Right renal pelvis (tissue), 4 donors: ENCODE results near the gene TAGLN3. TPM values are rescaled to one million over a fixed set of nuclear protein-coding genes. Genes with fewer than 3 reads are reported as not detected.

Experiments
- DNase-seq, 4 donors: peaks; one replicate each; pipeline ENCODE4 v3.0.0-alpha.2; 2013; ENCODE audit warnings: low read depth in 4 of 4, low spot score in 3 of 4, missing footprints in 1 of 4
- polyA plus RNA-seq, 4 donors: library from polyadenylated mRNA; unstranded; fragments of 120-200 nt; gene quantifications; one replicate each; pipeline ENCODE4 v1.2.1, GENCODE V29; 2013; ENCODE audit not compliant: insufficient read length in 4 of 4

TAGLN3 gene
- polyA plus RNA-seq, 4 donors: 1.8 to 2.5 (median 2.0) TPM

DNA sequence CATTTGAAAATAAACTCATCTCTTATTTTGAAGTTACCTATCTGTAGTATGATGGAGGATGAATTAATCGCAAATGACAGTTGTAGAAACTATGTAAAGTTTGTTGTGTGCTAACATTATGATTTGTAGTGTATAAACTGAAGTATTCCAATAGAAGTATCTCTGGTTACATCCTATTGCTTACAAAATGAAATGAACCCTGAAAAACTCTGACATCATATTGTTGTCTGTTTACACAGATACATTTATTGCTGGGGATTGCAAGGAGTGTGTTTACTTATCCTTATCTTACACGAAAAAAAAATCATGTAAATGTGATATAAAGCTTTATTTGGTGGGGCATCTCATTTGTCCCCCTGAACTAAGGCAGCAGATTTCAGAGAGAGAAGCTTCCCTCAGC, 22.5 kb upstream of the TAGLN3 start:
- DNase-seq: no peak

DNA sequence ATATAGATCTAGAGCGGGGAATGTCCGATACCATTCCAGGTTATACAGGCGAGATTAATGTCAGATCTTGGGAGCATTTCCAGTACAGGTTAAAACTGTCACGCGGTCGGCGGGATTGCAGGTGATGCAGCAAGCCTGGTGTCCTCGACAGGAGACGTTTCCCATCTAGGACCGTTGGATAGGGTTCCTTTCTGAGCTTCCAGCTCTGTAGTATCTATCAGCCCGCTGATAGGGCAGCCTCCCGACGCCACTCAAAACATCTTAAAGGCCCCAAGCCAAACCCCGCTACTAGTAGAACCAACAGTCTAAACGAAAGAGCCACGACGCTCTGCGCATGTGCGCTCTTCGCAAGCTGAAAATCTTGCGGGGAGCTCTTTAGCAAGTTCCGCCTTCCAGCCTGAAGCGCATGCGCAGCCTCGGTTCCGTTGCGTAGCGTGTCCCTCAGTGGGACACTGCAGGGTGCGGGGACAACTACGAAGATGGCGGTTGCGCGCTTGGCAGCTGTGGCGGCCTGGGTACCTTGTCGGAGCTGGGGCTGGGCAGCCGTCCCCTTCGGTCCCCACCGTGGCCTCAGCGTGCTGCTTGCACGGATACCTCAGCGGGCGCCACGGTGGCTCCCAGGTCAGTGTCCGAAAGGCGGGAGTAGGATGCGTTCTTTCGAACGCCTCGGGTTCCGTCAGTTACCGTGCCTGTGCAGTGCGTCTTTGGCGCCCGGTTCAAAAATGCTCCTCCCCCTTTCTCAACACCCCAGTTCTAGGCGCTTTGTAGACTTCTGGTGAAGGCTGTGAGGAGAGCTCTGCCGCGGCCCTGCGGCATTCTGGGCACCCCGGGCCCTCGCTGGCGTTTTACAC, 19.9 kb upstream of the TAGLN3 start, which contains the start of gene ABHD10:
Gene ABHD10 (plus strand): TSS at position 444 of the 851 bp plus-strand sequence. CDS start 36 bp downstream, at position 480.
- peak; percentile 96 to 99 (median 98) for DNase-seq

DNA sequence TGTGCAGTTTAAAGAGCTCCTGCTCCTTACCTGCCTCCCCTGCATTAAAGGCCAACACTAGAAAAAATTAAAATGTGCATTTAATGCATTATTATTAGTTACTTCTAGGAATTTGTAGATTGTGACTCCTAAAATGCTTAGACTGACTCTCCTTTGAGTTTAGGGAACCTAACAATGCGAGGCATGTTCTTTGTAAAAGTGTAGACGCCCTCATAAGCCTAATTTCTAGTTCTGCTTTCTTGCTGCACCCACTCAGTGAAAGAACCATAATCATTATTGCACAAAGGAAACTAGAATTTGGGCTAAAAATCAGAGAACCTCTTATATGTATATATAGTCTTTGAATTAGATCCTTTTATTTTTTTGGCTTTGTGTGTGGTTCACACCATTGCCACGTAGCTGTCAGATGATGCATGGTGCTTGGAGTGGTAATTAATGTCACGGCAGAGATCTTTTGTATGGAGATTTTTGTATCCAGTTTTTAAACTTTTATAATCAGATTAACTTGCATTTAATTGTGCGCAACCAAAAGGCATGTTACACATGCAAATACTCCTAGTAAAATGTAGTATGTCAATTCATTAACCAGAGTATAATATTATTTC, 19.2 kb upstream of the TAGLN3 start:
- DNase-seq: no peak

DNA sequence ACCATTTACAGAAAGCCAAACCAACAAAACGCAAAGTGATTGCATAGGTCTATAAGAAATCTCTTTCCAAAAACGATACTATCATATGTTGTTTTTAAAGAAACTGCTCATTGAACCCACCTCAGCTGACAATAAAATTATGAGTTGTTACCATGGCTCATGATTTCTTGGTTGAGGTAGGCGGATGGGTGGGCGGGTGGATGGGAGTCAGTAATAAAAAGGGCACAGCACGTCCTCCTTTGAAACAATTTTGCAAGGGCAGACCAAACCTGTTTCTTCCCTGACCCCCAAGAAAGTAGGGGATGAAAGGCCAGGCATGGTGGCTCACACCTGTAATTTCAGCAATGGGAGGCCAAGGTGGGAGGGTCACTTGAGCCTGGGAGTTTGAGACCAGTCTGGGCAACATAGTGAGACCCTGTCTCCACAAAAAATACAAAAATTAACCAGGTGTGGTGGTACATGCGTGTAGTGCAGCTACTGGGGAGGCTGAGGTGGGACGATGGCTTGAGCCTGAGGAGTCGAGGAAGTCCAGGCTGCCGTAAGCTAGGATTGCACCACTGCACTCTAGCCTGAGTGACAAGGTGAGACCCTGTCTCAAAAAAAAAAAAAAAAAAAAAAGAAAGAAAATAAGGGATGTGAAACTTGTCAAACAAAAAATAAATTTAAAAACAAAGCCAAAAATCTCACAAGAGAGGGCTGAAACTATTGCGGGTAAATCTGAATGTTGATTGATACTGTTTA, 17.8 kb upstream of the TAGLN3 start:
- no peak for DNase-seq

DNA sequence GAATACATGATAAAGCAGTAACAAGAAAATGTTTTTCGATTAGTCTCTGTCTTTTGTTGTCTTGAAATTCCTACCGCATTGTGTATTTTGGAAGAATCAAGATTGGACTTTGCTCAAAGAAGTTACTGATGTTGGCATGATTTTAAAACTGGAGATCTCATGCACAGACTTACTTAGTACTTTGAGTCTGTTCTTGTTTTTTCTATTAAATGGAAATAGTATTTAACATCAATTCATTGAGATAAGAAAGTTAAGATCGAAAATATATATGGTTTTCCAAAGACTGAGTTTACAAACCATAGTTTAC, 17.3 kb upstream of the TAGLN3 start:
- no peak for DNase-seq

DNA sequence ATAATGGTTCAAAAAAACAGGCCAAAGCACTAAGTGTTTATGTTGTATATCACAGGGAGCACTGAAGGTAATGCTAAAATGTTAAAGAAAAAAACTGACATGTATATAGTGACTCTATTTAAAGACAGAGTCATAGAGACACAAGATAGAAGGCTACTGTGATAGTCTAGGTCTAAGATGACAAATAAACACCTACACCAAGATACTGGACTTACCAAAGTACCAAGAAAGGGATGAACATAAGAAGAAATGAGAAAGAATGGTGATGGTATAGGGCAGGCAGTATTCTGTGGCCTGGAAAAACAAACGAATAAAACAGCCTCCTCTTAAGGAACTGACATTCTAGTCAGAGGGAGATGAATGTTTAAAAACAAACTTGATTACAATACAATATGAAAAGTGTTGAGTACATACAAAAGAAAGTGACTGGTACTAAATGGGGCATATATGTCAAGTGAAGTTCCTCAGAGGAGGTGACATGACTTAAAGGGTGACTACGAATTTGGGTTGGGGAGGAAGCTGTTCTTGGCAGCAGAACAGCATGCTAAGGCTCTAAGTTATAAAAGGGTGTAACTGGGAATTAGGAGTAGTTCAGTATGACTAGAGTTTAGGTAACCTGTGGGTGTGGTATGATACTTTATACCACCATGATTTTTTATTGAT, 14.0 kb upstream of the TAGLN3 start:
- no peak for DNase-seq

DNA sequence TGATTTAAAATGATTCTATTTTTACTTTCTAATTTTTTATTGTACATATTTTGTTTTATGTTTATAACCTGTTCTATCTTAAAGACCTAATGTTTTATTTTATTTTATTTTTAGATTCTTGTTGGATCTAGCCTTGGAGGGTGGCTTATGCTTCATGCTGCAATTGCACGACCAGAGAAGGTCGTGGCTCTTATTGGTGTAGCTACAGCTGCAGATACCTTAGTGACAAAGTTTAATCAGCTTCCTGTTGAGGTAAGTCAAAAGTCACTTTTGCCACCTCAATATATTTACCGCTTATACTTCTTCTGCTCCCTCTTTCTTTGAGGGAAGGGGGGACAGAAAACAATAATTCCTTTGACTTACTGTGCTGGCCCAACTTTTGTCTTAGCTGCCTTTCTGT, 11.9 kb upstream of the TAGLN3 start:
- no peak for DNase-seq

DNA sequence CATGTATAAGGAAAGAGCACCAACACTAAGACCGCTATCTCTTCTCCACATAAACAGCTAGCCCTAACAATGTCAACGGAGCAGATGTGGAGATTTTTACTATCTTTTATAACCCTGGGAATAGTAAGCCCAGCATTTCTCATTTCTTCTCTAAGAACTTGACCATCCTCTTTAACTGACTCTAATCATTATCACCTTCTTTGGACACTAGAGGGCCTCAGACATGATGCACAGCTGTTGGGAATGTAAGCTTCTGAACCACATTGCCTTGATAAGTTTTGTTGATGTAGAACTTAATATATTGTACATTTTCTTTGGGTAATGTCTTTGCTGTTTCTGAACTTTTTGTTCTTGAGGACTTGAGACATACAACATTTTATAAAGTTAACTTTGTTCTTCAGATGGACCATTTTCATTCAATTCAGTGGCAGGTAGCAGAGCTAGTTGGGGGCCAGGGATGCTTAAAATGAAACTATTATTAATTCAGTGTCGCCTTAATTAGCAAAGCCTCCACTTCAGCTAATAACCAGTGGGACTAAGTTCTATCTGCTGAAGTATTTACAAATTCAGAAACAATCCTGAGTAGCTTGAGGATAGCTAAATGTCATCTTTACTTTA, 9.6 kb upstream of the TAGLN3 start:
- DNase-seq: no peak

DNA sequence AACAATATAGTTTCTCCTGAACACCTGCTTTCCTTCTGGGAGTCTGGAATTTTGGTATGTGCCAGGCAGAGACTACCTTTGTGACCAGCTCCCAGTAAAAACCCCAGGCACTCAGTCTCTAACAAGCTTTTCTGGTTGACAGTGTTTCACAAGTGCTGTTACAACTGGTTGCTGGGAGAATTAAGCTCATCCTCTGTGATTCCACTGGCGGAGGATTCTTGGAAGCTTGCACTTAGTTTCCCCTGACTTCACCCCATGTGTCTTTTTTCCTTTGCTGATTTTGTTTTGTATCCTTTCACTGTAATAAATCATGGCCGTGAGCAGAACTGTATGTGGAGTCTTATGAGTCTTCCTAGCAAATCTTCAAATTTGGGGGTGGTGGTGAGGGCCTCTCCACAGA, 5.7 kb upstream of the TAGLN3 start:
- DNase-seq: no peak

DNA sequence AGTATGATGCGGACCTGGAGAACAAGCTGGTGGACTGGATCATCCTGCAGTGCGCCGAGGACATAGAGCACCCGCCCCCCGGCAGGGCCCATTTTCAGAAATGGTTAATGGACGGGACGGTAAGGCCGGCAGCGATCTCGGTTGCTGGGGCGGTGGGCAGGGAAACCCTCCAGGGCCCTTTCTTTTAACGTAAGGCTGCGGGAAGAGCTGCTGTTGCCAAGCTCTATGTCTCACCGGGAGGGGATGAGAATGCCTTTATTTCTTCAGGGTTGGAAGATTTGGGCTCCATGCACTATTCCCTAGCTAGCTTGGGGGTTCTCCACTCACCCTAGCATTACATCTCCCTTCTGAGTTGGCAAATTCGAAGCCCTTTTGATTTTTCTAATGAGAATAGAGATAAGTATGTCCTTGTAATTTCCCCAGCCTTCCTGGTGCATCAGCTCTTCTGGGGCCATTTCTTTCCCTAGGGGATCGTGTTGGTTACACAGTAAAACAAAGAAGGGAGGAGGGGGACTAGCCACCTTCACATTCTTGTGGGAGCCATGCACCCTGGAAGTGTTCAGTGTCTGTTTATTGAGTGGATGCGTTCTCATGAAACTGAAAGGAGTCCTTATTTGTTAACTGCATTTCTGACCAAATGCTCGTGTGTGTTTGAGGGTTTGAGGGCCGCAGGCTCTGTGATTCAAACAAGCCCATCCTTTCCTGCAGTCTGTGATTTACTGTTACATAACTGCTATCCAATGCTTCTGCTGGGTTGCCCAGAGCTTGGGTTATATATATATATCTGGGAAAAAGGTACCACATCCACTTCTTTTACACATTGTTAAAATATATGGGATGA, 982 bp downstream of the TAGLN3 start:
- DNase-seq: no peak

DNA sequence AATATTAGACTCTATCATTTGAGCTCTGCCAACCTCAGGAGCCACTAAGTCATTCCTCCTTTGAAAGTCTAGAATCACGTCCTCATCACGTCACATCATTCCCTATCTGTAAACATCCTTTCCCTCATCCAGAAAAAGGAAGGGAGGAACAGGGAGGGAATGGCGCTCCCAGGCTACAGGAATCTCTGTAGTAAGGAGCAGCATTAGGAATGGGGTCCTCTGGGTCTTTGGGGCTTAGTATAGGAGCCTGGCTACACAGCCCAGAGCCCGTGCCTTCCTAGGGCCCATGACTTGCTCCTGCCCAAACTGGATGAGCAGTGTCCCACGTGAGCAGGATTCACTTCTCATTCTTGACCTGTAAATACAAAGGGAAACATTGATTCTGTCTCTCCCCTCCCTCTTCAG, 1.6 kb downstream of the TAGLN3 start:
- DNase-seq: no peak

DNA sequence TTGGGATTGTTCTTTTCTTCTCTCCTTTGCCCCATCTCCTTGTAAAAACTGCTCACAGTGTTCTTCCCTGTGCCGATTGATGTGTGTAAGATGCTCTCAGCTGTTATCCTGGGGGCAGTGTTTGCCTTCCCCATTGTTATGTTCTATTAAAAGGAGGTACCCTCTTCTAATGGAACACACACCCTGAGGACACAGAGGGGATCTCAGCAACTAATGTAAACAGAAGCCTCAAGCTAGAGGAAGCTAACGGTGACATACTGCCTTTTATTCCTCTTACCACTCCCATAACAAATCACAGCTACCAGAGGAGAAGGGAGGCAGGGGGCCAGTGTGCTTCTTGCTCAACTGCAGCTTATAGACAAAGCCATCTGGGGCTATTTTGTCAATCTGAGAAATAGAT, 2.2 kb downstream of the TAGLN3 start:
- no peak for DNase-seq

DNA sequence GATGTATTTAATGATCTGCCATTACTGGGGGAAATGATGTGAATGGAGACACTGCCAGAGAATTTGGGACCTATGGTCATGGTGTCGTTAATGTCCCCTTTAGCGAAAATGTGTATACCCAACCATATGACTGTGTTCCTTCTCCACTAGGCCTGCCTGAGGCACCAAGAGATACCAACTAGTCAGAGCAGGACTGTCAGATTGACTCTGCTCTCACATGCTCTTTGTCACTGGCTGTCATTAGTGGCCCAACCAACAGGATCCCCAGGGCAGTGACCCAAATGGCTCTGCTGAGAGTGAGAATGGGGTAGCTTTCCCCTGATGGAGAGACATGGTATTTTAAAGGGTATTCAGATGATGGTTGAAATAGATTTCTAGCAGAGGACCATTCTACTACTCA, 2.8 kb downstream of the TAGLN3 start:
- DNase-seq: no peak

DNA sequence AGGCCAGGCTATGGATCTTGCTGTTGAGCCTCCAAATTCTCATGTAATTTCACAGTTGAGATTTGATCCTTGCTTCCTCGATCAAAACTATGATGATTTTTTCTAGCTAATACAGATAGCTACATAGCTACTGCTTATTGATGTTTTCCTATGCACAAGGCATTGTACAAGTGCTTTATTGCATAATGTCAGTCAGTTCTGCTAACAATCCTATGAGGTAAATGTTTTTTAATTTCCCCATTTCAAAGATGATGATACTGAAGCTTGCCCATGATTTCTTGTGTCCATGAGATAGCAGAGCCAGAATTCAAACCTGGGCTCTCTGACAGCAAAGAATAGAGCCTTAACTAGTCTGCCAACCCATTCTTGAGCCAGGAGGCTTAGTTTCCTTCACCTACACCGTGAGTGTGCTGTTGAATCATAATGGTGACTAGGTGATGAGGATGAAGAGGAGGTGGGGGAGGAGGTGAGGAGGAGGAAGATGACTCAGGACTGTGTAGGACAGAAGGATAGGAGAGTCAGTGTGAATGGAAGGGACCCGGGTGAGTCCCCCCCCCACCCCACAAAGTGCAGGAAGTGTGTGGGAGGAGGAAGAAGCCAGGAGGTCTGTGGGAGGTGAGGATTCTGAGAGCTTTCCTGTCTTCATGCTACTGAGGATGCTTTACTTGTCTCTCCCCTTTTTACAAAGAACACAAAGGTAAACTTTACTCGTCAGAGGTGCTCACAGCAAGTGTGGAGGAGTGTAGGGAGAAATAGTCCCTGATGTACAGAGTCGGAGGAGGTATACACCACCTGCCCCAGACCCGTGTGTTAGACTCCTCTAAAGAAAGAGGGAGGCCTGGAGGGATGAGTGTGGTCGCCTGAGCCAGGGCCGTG, 3.6 kb downstream of the TAGLN3 start:
- DNase-seq: no peak

DNA sequence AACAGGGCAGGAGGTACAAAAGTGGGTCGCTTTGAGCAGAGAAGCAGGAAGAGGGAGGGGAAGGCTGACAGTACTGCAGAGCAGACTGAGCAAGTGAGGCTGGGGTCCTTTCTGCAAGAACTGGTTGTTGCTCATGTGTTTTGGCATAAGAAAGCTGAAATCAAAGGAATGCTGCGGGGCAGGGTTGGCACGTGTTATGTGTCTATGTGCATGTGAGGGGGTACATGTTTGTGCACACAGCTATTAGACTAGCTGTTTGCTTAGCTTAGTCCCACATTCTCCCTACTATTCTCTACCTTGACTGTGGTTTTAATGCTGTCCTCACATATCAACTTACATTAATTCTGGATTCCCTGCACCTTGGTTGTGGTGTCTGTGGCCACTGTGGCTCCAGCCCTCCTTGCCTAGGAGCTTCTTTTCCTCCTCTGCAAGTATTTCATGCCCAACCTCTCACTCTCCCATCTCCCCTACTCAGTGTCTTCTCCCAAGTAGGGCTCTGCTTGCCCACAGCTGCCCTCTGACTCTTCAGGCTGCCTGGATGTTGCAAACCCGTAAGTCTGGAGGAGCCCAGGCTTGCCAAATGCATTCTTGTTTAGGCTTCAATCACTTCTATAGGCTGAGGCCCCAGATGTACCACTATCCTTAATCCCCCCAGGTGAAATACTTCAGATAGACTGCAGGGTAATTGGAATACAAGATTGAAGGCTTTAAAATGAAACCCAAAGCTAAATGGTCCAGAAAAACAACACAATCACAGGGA, 4.8 kb downstream of the TAGLN3 start:
- DNase-seq: no peak

DNA sequence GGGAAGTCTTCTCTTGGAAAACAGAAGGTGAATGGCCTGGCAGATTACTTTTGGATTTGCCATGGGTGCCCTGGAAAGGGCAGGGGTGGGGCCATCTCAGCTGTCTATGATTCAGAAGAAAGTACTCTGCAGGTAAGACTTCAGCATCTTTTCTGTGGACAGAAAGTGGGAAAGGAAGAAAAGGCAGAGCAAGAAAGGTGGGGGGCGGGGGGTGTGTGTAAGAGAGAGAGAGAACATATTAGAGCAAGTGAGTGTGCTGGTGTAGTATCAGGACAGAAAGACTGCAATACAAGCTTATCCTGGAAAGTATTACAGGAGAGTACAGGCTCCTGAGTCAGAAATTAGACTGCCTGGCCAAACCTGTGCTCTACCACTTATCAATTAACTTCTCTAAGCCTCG, 5.5 kb downstream of the TAGLN3 start:
- no peak for DNase-seq

DNA sequence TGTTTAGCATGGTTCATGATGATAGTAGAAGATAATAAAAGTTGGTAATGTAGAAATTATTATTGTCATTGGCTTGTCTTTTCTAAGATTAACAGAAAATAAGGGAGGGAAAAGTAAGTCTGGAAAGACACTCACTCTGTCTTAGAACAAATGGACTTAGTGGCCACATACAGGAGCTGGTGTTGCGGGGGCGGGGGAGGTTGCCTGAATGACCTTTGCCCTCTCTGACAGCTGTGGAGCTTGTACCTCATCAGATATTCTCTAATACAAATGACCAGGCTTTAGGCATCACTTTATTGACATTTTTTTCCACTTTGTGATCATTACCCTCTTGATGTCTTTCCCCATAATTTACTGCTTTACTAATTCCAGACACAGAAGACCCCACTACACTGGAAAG, 5.9 kb downstream of the TAGLN3 start:
- no peak for DNase-seq

DNA sequence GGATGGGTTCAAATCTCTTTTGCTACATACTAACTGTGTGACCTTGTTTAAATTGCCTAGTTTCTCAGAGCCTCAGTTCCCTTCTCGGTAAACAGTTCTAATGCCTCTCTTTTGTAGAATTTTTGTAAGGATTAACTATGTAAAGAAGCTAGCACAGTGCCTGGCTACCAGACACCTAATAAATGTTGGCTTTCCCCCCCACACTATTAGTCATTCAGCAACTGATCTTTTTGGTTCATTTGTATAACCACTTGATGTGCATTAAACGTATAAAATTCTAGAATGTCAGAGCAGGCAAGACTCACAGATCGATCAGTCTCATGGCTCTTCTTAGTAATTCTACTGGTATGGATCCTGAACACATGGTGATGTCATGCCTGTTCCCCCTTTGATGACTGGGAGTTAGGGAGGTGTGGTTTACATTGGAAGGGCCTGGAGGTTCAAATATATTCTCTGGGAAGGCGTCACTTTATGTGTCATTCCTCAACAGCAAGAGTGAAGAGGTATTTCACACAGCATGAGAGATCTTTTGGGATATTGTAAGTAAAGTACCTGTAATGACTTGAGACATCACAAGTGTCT, 6.5 kb downstream of the TAGLN3 start:
- DNase-seq: no peak
